DOHH2 (cell line): Measurements from ENCODE around the gene GPR153.

Experiments
- CTCF ChIP-seq: fragments of 200-600 bp; sonication (generic); IDR thresholded peaks from one replicate; pipeline ENCODE4 v1.5.1; 2014; ENCODE audit warnings: antibody characterized with exemption, mild to moderate bottlenecking, low read depth, low read length; ENCODE audit not compliant: poor library complexity, severe bottlenecking
- EZH2phosphoT487 ChIP-seq: fragments of 200-600 bp; sonication (generic); IDR thresholded peaks from 2 replicates; pipeline ENCODE4 v1.6.1; 2017; ENCODE audit warnings: borderline replicate concordance, mild to moderate bottlenecking, antibody characterized with exemption, low read length, moderate library complexity, mixed read lengths

GRCh38 chr1:6279613-6280383, 18.9 kb upstream of the GPR153 start:
- TF ChIP-seq CTCF (no peak), EZH2phosphoT487 (no peak)
